ENCODE data around the gene ANXA1. TPM values are rescaled to one million over a fixed set of nuclear protein-coding genes. Genes with fewer than 3 reads are reported as not detected.

ANXA1 gene
- total RNA-seq, 1 donor from 2014 or later: 0.27 TPM

DNA sequence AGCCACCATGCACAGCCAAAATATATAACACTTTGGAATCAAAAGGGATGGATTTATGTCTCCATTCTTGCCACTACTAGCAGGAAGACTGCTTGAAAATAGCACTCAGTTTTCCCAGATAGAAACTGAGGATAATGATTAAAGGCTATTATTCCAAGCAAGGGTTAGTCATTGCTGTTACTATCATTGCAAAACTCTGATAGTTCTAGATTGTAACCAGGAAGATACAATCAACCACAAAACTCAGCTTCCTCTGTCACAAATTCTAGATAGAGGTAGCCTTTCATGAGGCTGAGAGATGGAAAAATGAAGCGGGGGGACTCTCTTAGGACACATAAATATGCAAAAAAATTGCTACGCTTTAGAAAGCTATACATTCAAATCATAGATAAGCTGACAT, 3.1 kb downstream of the ANXA1 start:
- CTCF ChIA-PET: no interaction called here

DNA sequence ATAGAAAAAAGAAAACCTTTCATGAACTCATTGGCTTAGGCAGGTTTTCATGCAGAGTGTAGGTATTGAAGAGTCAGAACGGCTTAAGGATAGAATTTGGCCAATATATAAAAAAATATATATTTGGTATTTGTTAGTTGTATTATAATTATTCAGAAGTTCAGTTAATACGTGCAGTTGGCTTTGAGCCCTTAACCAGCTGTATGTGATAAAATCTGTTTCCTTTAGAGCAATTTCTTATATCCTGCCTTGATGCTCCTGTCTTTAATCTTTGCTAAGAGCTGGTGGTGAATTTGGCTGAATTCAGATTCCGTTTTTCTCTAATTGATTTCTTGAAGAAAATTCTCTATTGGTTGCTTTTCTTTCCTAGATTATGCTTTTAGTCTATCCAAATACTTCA, 3.7 kb downstream of the ANXA1 start:
- H3K4me1 Mint-ChIP-seq: no peaks in the 10 kb centered on the region
- no peak for ATAC-seq (ENCODE audit: low read depth)
- TF ChIP-seq, protein P1, sequence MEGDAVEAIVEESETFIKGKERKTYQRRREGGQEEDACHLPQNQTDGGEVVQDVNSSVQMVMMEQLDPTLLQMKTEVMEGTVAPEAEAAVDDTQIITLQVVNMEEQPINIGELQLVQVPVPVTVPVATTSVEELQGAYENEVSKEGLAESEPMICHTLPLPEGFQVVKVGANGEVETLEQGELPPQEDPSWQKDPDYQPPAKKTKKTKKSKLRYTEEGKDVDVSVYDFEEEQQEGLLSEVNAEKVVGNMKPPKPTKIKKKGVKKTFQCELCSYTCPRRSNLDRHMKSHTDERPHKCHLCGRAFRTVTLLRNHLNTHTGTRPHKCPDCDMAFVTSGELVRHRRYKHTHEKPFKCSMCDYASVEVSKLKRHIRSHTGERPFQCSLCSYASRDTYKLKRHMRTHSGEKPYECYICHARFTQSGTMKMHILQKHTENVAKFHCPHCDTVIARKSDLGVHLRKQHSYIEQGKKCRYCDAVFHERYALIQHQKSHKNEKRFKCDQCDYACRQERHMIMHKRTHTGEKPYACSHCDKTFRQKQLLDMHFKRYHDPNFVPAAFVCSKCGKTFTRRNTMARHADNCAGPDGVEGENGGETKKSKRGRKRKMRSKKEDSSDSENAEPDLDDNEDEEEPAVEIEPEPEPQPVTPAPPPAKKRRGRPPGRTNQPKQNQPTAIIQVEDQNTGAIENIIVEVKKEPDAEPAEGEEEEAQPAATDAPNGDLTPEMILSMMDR (IDR thresholded peaks at IDR 0.05): no peak
- no peak overlapping the region for H3K4me3 Mint-ChIP-seq
- no peaks in the 10 kb centered on the region for H3K36me3 Mint-ChIP-seq (ENCODE audit: low read depth)
- ChIA-PET CTCF (no interaction called here), POLR2A (no interaction called here)
- H3K27me3 Mint-ChIP-seq: peaks cover 7% of the 10 kb centered on the region
- H3K9me3 Mint-ChIP-seq: no peaks in the 10 kb centered on the region
- DNase-seq: no peak
- intact Hi-C loops (cut with micrococcal nuclease): no loop called here
- no peak overlapping the region for H3K27ac Mint-ChIP-seq

More for the DNA sequence above, 3.1 kb downstream of the ANXA1 start:
- TF ChIP-seq, protein P1 (IDR thresholded peaks at IDR 0.05): no peak
- ATAC-seq (ENCODE audit: low read depth): no peak
- POLR2A ChIA-PET: no interaction called here
- DNase-seq: no peak
- no peaks in the 10 kb centered on the region for H3K9me3 Mint-ChIP-seq
- peaks cover 7% of the 10 kb centered on the region for H3K27me3 Mint-ChIP-seq
- no peak overlapping the region for H3K27ac Mint-ChIP-seq
- intact Hi-C loops (cut with micrococcal nuclease): no loop called here
- H3K4me1 Mint-ChIP-seq: peaks cover under 1% of the 10 kb centered on the region
- no peaks in the 10 kb centered on the region for H3K36me3 Mint-ChIP-seq (ENCODE audit: low read depth)
- H3K4me3 Mint-ChIP-seq: no peak overlapping the region

DNA sequence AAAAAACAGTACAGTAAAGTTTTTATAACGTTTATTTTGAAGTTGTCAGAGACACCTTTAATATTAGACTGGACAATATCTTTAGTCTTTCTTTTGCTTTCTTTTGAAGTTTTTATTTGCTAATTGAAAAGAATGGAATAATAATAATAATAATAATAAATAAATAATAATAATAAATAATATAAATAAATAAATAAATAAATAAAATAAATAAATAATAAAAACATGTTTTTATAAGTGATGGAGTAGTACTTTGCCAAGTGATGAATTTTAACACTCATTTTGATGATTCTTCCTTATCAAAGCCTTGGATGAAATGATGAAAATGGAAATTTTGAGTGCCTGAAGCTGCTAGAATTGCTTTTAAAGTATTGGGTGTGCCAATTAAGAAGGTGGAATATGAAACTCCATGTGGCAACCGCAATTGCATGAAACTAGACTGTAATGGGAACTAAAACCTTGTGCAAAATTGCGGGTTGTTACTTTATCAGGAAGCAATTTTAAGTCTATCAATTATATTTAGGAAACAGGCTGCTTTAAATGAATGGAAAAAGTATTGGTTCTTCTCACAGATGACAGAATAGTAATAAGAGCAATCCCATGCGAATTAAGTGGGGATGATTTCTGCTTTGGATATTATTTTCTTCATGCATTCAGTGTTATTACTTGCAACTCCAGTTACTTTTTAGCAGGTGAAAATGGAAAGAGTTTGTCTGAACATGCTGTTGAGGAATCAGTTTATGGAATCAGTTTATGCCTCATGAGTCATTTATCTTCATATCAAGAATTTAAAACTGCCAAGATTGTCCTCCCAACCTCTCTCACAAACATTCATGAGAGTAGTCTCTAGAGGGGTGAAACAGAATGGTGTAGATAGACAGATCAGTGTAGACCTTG, 4.6 kb downstream of the ANXA1 start:
- Mint-ChIP-seq H3K4me3 (no peak overlapping the region), H3K36me3 (ENCODE audit: low read depth) (no peaks in the 10 kb centered on the region), H3K27me3 (peaks cover 7% of the 10 kb centered on the region), H3K9me3 (no peaks in the 10 kb centered on the region), H3K4me1 (no peaks in the 10 kb centered on the region), H3K27ac (no peak overlapping the region)
- intact Hi-C loops (cut with micrococcal nuclease): no loop called here
- ChIA-PET CTCF (no interaction called here), POLR2A (no interaction called here)
- no peak for ATAC-seq (ENCODE audit: low read depth)
- TF ChIP-seq, protein P1 (IDR thresholded peaks at IDR 0.05): no peak
- no peak for DNase-seq

DNA sequence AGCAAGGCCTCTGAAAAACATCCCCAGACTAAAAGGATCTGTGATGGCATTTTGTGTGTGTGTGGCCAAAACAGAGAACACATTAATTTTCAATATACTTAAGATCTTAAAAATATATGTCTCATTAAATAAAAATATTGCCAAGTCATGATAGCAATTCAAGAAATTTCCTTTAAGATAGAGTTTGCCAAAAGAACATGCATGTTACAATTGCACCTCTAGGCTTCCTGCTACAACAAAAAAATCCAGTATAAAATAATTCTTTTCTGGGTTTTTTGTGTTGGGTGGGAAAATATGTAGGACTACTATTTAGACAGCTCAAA, 5.2 kb downstream of the ANXA1 start:
- no peak overlapping the region for H3K4me3 Mint-ChIP-seq
- H3K36me3 Mint-ChIP-seq (ENCODE audit: low read depth): no peaks in the 10 kb centered on the region
- no peaks in the 10 kb centered on the region for H3K4me1 Mint-ChIP-seq

DNA sequence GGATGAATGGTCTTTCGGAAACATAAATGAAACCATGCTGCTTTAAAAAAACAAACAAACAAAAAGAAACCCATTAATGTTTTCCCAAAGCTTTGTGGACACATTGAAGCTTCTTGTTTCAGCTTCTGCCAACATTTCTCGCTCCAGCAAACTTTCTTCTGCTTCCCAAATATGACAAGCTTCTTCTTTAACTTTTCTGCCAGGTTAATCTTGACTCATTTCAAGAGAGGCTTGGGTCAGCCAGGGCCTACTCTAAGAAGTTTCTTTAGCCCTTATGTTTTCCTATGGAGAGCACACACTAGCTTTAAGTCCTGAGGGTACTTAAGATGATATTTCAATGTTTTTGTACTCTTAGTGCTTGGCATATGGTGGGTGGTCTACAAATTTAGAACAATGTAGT, 6.1 kb downstream of the ANXA1 start:
- Mint-ChIP-seq H3K4me3 (no peak overlapping the region), H3K9me3 (no peaks in the 10 kb centered on the region), H3K4me1 (no peaks in the 10 kb centered on the region), H3K27ac (no peak overlapping the region), H3K27me3 (peaks cover 7% of the 10 kb centered on the region), H3K36me3 (ENCODE audit: low read depth) (no peaks in the 10 kb centered on the region)
- CTCF ChIA-PET: no interaction called here
- DNase-seq: no peak
- ATAC-seq (ENCODE audit: low read depth): no peak
- POLR2A ChIA-PET: no interaction called here
- TF ChIP-seq, protein P1 (IDR thresholded peaks at IDR 0.05): no peak
- intact Hi-C loops (cut with micrococcal nuclease): no loop called here

More for the DNA sequence above, 5.2 kb downstream of the ANXA1 start:
- POLR2A ChIA-PET: no interaction called here
- no peak for ATAC-seq (ENCODE audit: low read depth)
- intact Hi-C loops (cut with micrococcal nuclease): no loop called here
- CTCF ChIA-PET: no interaction called here
- TF ChIP-seq, protein P1 (IDR thresholded peaks at IDR 0.05): no peak
- Mint-ChIP-seq H3K27ac (no peak overlapping the region), H3K9me3 (no peaks in the 10 kb centered on the region), H3K27me3 (peaks cover 7% of the 10 kb centered on the region)
- DNase-seq: no peak

Measured in activated B cell treated with CpG ODN at 0.5 μM for 24 hours (primary cell).